NCI-H2107 treated with DMSO at 0.1 percent for 48 hours (cell line): ENCODE measurements around the gene POLQ.
"Not testable (repeated sequence)": the region's sequence is repeated elsewhere in the genome, so short reads cannot be mapped to it uniquely, and the experiment has no call there.

Source experiments
- DNase-seq: peaks from one replicate; lab custom pipeline; 2025; ENCODE audit not compliant: unreplicated experiment; lab: John Stamatoyannopoulos, UW

The POLQ gene

GRCh38 chr3:121514496-121514895 lies 31.3 kb downstream of the POLQ start:
- DNase-seq: no peak

DNA sequence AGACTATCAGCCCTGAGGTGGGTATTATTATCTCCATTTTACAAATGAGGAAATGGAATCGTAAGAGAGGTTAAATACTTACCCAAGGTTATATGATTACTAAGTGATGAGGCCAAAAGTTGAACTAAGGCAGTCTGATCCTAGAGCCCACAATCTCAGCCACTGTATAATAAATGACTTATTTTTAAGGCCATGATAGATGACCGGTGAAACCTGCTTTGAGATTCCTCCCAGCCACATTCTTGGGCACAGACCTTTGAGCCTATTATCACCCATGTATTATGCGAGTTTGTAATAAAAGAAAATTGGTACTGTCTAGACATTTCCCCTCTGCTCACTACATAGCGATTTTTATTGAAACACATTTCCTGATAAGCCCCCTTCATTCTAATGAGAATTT lies 37.4 kb downstream of the POLQ start:
- DNase-seq: no peak

DNA sequence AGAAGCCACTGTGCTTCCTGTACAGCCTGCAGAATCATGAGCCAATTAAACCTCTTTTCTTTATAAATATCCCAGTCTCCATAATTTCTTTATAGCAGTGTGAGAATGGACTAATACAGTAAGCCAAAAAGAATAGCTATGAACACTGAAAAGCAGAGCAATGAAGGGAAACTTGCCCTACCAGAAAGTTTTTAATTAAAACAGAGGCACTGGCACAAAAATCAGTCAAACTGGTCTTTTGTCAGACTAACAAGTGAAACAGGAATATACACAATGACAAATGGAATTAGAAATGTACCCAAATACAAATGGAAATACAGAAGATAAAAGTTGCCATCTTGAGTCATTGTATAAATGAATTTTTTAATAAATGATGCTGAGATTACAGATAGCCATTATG lies 40.5 kb downstream of the POLQ start:
- DNase-seq: no peak

- no peak for DNase-seq
These were observed 41.2 kb downstream of the POLQ start for GRCh38 chr3:121504618-121505017.

DNA sequence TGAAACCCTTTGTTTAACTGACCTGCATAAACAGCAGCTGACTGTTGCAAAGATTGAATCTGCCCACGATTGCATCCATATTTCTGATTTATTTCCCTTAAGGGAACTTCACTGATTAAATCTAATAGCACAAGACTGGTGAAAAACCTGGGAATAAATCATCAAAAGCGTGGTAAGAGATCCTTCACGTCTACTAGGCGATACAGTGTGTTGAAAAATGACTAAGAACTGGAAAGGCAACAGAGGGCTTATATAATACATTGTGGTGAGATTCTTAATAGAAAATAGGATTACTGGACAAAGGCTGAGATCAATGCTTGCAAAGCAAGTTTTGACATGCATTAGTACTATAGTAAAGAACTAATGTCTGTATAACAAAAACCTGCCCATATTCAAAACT lies 49.0 kb downstream of the POLQ start:
- DNase-seq: no peak

- no peak for DNase-seq
These were observed 52.4 kb downstream of the POLQ start for GRCh38 chr3:121493431-121493830.

GRCh38 chr3:121491683-121492320 lies 54.0 kb downstream of the POLQ start:
- DNase-seq: no peak

DNA sequence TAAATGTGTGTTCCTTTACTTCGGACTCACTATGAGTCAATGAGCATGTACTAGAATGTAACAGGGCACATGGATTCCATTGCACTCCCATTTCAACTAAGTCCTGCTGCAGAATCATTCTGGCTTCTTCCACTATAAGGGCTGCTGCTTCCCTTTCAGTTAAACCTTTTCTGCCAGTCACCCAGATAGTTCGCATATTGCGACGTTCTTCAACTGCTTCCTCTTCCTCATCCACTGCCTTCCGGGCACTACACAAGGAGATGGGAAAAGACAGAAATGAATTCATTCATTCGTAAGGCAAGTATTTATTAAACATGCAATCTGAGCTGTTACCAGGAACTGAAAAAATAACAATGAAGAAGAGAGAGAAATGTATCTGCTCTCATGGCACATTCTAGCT lies 55.6 kb downstream of the POLQ start:
- no peak for DNase-seq

GRCh38 chr3:121488628-121489027 lies 57.2 kb downstream of the POLQ start:
- no peak for DNase-seq

DNA sequence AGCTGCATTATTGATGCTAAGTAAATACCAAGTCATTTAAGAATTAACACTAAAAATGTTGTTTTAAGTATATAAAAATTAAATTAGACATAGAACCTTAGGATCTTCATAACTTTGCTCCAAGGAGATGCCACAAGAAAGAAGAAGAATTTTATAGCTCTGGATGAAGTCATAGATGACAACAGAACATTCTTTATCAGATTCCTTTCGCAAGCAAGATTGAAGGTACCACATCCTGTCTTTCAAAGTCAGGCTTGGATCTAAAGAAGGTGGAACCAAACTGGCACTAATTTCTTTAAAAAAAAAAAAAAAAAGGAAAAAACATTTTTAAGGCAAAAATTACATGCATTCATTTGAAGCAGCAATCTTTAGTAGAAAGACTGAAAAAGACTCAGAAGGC lies 62.5 kb downstream of the POLQ start:
- DNase-seq: no peak

DNA sequence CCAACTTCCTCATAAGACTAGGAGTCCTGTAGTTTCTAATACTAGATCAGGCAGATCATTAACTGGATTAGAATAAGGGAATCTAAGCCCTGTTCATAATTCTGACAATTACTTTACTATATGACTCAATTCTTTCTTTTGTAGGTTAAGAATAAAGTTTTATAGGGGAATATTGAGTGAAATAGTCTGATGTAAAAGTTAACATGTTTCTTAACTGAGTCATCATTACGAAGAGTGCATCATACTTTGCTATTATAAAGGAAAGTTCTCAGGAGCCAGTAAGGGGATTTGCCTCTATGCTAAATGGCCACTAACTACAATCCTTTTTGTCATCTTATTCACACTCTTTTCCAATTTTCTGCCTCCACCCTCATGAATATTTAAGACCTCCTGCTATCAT lies 63.1 kb downstream of the POLQ start:
- no peak for DNase-seq

- no peak for DNase-seq
These were observed 64.5 kb downstream of the POLQ start for GRCh38 chr3:121481106-121481880.

GRCh38 chr3:121477589-121477988 lies 68.2 kb downstream of the POLQ start:
- no peak for DNase-seq

GRCh38 chr3:121473001-121473400 lies 72.8 kb downstream of the POLQ start:
- no peak for DNase-seq

- DNase-seq: no peak
These were observed 78.7 kb downstream of the POLQ start for GRCh38 chr3:121467085-121467484.

DNA sequence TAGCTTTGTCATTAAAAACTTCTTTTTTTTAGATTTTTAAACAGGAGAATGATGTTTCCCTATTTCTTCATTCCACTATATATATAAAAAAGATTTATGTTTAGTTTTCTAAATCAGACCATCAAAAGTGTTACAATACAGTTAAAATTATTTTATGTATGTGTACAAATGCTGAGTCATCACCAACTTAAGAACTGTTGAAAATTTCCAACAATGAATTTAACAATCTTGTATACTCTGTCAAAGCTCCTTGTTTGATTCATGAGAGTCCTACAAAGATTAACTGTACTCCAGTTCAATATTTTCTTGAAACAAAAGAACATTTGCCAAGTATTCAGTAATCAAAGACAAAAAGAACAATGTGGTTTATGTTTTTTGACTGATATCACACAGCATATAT lies 82.0 kb downstream of the POLQ start:
- no peak for DNase-seq

GRCh38 chr3:121462565-121462964 lies 83.2 kb downstream of the POLQ start:
- DNase-seq: no peak

DNA sequence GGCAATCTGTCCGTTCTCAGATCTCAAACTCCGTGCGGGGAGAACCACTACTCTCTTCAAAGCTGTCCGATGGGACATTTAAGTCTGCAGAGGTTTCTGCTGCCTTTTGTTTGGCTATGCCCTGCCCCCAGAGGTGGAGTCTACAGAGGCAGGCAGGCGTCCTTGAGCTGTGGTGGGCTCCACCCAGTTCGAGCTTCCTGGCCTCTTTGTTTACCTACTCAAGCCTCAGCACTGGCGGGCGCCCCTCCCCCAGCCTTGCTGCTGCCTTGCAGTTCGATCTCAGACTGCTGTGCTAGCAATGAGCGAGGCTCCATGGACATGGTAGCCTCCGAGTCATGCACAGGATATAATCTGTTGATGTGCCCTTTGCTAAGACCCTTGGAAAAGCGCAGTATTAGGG lies 94.0 kb downstream of the POLQ start:
- not testable (repeated sequence) for DNase-seq

DNA sequence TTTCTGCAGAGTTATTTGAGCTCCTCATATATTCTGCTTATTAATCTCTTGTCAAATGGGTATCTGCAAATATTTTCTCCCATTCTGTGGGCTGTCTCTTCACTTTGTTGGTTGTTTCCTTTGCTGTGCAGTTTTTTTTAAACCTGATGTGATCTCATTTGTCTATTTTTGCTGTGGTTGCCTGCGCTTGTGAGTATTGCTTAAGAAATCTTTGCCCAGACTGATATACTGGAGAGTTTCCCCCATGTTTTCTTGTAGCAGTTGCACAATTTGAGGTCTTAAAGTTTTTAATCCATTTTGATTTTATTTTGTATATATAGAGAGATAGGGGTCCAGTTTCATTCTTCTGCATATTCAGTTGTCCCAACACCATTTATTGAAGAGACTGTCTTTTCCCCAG lies 102.3 kb downstream of the POLQ start:
- DNase-seq: no peak

DNA sequence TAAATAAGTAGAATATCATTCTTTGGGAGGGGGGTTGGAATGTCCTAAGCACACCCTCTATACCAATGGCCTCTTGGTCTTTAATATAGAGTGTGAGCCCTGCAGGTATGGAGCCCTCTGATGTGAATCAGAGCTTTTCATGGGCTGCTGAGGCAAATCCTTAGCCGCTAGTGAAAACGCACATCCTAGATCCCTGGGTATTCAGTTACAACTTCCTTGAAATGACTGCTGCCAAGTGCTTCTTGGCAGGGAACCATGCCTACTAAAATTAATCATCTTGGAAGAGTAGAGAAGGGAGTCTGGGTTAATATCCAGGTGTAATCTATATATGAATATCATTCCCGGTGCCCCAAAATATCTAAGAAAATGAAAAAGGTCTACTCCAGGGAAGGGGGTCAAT lies 109.1 kb downstream of the POLQ start:
- peak; percentile 8 for DNase-seq

GRCh38 chr3:121436074-121436473 lies 109.7 kb downstream of the POLQ start:
- no peak for DNase-seq

GRCh38 chr3:121431726-121432517 lies 113.9 kb downstream of the POLQ start:
- DNase-seq: peak; percentile 52
